ENCODE data around the gene DERL2. TPM values are rescaled to one million over a fixed set of nuclear protein-coding genes. Genes with fewer than 3 reads are reported as not detected.
A peak's percentile ranks its signal among the peaks of the same experiment; 100 is the strongest.

DERL2 gene
- total and polyA plus RNA-seq, 2 of the 4 experiments (the other 2 are of a cell fraction): 27.4 to 44.2 TPM

- no peak for TF ChIP-seq SMC3 (IDR thresholded peaks at IDR 0.05; ENCODE audit: low read depth, low read length)
These were observed 44.5 kb upstream of the DERL2 start (continued) for GRCh38 chr17:5530265-5531084.

GRCh38 chr17:5527601-5528250, 41.7 kb upstream of the DERL2 start:
- H3K14ac ChIP-seq (replicated peaks; ENCODE audit: low read depth, low read length): peak overlapping the region; percentile 81
- peak overlapping the region; percentile 89 for H2AK9ac ChIP-seq (replicated peaks; ENCODE audit: low read depth, low read length, poor library complexity)
- peak overlapping the region; percentile 26 for H2AFZ ChIP-seq (replicated peaks; ENCODE audit: low read length, poor library complexity)
- CTCF ChIA-PET: interaction anchor here (0.9 to 1.0 kb wide), 2 partner anchors 13 to 28 kb away, joined by 3 read pairs; no protein-coding TSS in a partner anchor
- DNase-seq (no peak), ATAC-seq (ENCODE audit: low read depth) (no peak)
- no peak overlapping the region for H3K4me2 ChIP-seq (ENCODE audit: low read depth, low read length)
- peaks cover 22% of the 10 kb centered on the region for H3K36me3 ChIP-seq (ENCODE audit: control insufficient read depth, insufficient read depth, low read length)
- 0 out of 2 replicates have a peak overlapping the region, but pooled peaks have one; percentile 44 for H3K56ac ChIP-seq (ENCODE audit: extremely low read depth, insufficient read depth, low read length)
- POLR2A ChIA-PET (ENCODE audit: unreplicated experiment): no interaction called here
- peaks cover 23% of the 10 kb centered on the region for H3K9me1 ChIP-seq (ENCODE audit: insufficient read depth, low read length)
- peak overlapping the region; percentile 78 for H4K91ac ChIP-seq (ENCODE audit: insufficient read depth, low read depth, low read length)
- H3K23ac ChIP-seq (ENCODE audit: low read depth, low read length): 0 out of 2 replicates have a peak overlapping the region, but pooled peaks have one; percentile 38
- H2AK5ac ChIP-seq (ENCODE audit: low read depth, low read length): peak overlapping the region; percentile 90
- H3K4ac ChIP-seq (ENCODE audit: low read depth, low read length): peak overlapping the region; percentile 92
- peak overlapping the region; percentile 63 for H3K18ac ChIP-seq (ENCODE audit: low read depth, low read length)
- no peaks in the 10 kb centered on the region for H3K9me3 ChIP-seq (ENCODE audit: control insufficient read depth, insufficient read depth, low read length)
- intact Hi-C loops (cut with micrococcal nuclease): no loop called here
- peak overlapping the region; percentile 53 for H2BK15ac ChIP-seq (ENCODE audit: low read depth, low read length)
- peak overlapping the region; percentile 76 for H3K27ac ChIP-seq (ENCODE audit: insufficient read depth, low read length)
- dilution Hi-C loops (cut with HindIII; ENCODE audit: low sequenced_read_pairs, unreplicated experiment): no loop called here
- peak overlapping the region; percentile 78 for H2BK20ac ChIP-seq (ENCODE audit: low read depth, low read length)
- no peaks in the 10 kb centered on the region for H4K20me1 ChIP-seq (ENCODE audit: insufficient read depth, low read length)
- in situ Hi-C loops (cut with MboI; ENCODE audit: low sequenced_read_pairs): no loop called here
- BruUV-seq (replicated peaks): no TSS peak
- H4K8ac ChIP-seq (ENCODE audit: low read depth in 2 of 2, low read length in 2 of 2): peak overlapping the region; percentile 35 to 86
- peaks cover 15% of the 10 kb centered on the region for H3K4me1 ChIP-seq (ENCODE audit: control insufficient read depth, insufficient read depth, low read length)
- no peak overlapping the region for H3K4me3 ChIP-seq (ENCODE audit: insufficient read depth, low read depth, low read length)
- H3K79me1 ChIP-seq (ENCODE audit: low read depth in 1 of 2, low read length in 2 of 2): peaks cover 8 to 24% of the 10 kb centered on the region in 2 experiments
- no peaks in the 10 kb centered on the region for H3K27me3 ChIP-seq (ENCODE audit: control insufficient read depth, insufficient read depth, low read length)
- H3K9ac ChIP-seq (ENCODE audit: low read depth, low read length): peak overlapping the region; percentile 11; the same call in 1 of the 2 replicates
- WGBS, 2 experiments (ENCODE audit: extremely low coverage in 2 of 2, insufficient read length in 1 of 2): 89% methylated on average over 3 of the region's 9 CpGs; no CpG with 5 or more reads in 1 of the 2 experiments
- H4K5ac ChIP-seq (ENCODE audit: low read depth, low read length): peak overlapping the region; percentile 67; the same call in 1 of the 2 replicates
- H2BK120ac ChIP-seq (ENCODE audit: low read depth, low read length): peak overlapping the region; percentile 86
- H2BK5ac ChIP-seq (ENCODE audit: low read depth, low read length, poor library complexity, severe bottlenecking): peak overlapping the region; percentile 89
- TF ChIP-seq MAFK (IDR thresholded peaks at IDR 0.05; ENCODE audit: low read depth, low read length): no peak
- TF ChIP-seq POLR2A (IDR thresholded peaks at IDR 0.05; ENCODE audit: low read depth, low read length): no peak
- no peak for TF ChIP-seq MXI1 (IDR thresholded peaks at IDR 0.05; ENCODE audit: borderline replicate concordance, low read depth, low read length)
- TF ChIP-seq CEBPB (IDR thresholded peaks at IDR 0.05; ENCODE audit: low read depth, low read length): no peak
- no peak for TF ChIP-seq CHD1 (IDR thresholded peaks at IDR 0.05; ENCODE audit: low read depth, low read length)
- TF ChIP-seq MAZ (IDR thresholded peaks at IDR 0.05; ENCODE audit: borderline replicate concordance, low read depth, low read length): no peak
- no peak for TF ChIP-seq RCOR1 (IDR thresholded peaks at IDR 0.05; ENCODE audit: insufficient replicate concordance, low read length)
- no peak for TF ChIP-seq RFX5 (IDR thresholded peaks at IDR 0.05; ENCODE audit: low read depth, low read length)
- TF ChIP-seq SMC3 (IDR thresholded peaks at IDR 0.05; ENCODE audit: low read depth, low read length): no peak
- no peak for TF ChIP-seq ELK1 (IDR thresholded peaks at IDR 0.05; ENCODE audit: borderline replicate concordance, low read depth, low read length)
- TF ChIP-seq FOS (IDR thresholded peaks at IDR 0.05; ENCODE audit: low read depth, low read length): no peak
- no peak for TF ChIP-seq BHLHE40 (IDR thresholded peaks at IDR 0.05; ENCODE audit: low read depth, low read length)

Data from IMR-90 (cell line).